ENCODE data around the gene MAP6. TPM values are rescaled to one million over a fixed set of nuclear protein-coding genes. Genes with fewer than 3 reads are reported as not detected.

MAP6 gene
- total and polyA plus RNA-seq, 10 of the 15 experiments (the other 5 are each of a cell fraction or from before 2014, with no cell fraction given), result 0.06 to 0.19 (median 0.11) TPM; not detected in 5

GRCh38 chr11:75642402-75643113, 26.3 kb downstream of the MAP6 start:
- RAD21 ChIA-PET (ENCODE audit: unreplicated experiment), result interaction anchor here (1.1 kb wide), 1 partner anchor 15 kb away, joined by 3 read pairs; no protein-coding TSS in a partner anchor
- CTCF ChIA-PET, result interaction anchor here (1.2 to 1.4 kb wide), 3 partner anchors 16 to 108 kb away, joined by 3 read pairs; no protein-coding TSS in a partner anchor
- Histone ChIP-seq H3K36me3 (ENCODE audit: control insufficient read depth in 2 of 2, insufficient read depth in 2 of 2, low read length in 1 of 2) (no peaks in the 10 kb centered on the region), H3K27ac (ENCODE audit: control insufficient read depth, insufficient read depth) (no peak overlapping the region), H3K4me1 (ENCODE audit: control insufficient read depth, insufficient read depth, low read length) (peaks cover 4% of the 10 kb centered on the region; the same call in 1 of the 2 replicates), H3K4me2 (ENCODE audit: control insufficient read depth, insufficient read depth) (no peak overlapping the region), H3K79me2 (ENCODE audit: control insufficient read depth, insufficient read depth, low read length) (no peaks in the 10 kb centered on the region), H3K9me3 (replicated peaks; ENCODE audit: control insufficient read depth, insufficient read depth, low read length) (no peaks in the 10 kb centered on the region), H4K20me1 (ENCODE audit: control insufficient read depth, insufficient read depth) (no peaks in the 10 kb centered on the region), H3K27me3 (replicated peaks in 1 of 2; ENCODE audit: control insufficient read depth in 2 of 2, insufficient read depth in 2 of 2, low read length in 1 of 2) (peaks cover 0 to 1% of the 10 kb centered on the region in 2 experiments; a peak in 2 of 4 replicates), H3K4me3 (no peak overlapping the region), H3K9ac (ENCODE audit: control insufficient read depth, insufficient read depth, low read length) (no peak overlapping the region), H2AFZ (ENCODE audit: control insufficient read depth, low read depth, low read length) (no peak overlapping the region)
- SMC1A ChIA-PET (ENCODE audit: uncharacterized antibody, unreplicated experiment), result interaction anchor here (1.2 kb wide), 1 partner anchor 8 kb away, joined by 4 read pairs; no protein-coding TSS in a partner anchor
- DNase-seq (ENCODE audit: low read depth, low spot score), result no peak
- FAIRE-seq, result no peak
- no peak for ATAC-seq
- BruUV-seq (replicated peaks), result no TSS peak
- TF ChIP-seq, protein P1, sequence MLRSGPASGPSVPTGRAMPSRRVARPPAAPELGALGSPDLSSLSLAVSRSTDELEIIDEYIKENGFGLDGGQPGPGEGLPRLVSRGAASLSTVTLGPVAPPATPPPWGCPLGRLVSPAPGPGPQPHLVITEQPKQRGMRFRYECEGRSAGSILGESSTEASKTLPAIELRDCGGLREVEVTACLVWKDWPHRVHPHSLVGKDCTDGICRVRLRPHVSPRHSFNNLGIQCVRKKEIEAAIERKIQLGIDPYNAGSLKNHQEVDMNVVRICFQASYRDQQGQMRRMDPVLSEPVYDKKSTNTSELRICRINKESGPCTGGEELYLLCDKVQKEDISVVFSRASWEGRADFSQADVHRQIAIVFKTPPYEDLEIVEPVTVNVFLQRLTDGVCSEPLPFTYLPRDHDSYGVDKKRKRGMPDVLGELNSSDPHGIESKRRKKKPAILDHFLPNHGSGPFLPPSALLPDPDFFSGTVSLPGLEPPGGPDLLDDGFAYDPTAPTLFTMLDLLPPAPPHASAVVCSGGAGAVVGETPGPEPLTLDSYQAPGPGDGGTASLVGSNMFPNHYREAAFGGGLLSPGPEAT (IDR thresholded peaks at IDR 0.05; ENCODE audit: low read depth), result no peak
- TF ChIP-seq CBX3 (IDR thresholded peaks at IDR 0.05; ENCODE audit: borderline replicate concordance, low read depth) (no peak), MYB (IDR thresholded peaks at IDR 0.05; ENCODE audit: borderline replicate concordance, low read depth, low read length) (no peak), CEBPB (IDR thresholded peaks at IDR 0.05; ENCODE audit: borderline replicate concordance in 1 of 2, low read depth in 2 of 2, low read length in 2 of 2) (no peak), SMAD1 (IDR thresholded peaks at IDR 0.05; ENCODE audit: low read depth, partially characterized antibody) (no peak), MXI1 (IDR thresholded peaks at IDR 0.05; ENCODE audit: low read depth, low read length) (no peak)
- TF ChIP-seq, protein P2, sequence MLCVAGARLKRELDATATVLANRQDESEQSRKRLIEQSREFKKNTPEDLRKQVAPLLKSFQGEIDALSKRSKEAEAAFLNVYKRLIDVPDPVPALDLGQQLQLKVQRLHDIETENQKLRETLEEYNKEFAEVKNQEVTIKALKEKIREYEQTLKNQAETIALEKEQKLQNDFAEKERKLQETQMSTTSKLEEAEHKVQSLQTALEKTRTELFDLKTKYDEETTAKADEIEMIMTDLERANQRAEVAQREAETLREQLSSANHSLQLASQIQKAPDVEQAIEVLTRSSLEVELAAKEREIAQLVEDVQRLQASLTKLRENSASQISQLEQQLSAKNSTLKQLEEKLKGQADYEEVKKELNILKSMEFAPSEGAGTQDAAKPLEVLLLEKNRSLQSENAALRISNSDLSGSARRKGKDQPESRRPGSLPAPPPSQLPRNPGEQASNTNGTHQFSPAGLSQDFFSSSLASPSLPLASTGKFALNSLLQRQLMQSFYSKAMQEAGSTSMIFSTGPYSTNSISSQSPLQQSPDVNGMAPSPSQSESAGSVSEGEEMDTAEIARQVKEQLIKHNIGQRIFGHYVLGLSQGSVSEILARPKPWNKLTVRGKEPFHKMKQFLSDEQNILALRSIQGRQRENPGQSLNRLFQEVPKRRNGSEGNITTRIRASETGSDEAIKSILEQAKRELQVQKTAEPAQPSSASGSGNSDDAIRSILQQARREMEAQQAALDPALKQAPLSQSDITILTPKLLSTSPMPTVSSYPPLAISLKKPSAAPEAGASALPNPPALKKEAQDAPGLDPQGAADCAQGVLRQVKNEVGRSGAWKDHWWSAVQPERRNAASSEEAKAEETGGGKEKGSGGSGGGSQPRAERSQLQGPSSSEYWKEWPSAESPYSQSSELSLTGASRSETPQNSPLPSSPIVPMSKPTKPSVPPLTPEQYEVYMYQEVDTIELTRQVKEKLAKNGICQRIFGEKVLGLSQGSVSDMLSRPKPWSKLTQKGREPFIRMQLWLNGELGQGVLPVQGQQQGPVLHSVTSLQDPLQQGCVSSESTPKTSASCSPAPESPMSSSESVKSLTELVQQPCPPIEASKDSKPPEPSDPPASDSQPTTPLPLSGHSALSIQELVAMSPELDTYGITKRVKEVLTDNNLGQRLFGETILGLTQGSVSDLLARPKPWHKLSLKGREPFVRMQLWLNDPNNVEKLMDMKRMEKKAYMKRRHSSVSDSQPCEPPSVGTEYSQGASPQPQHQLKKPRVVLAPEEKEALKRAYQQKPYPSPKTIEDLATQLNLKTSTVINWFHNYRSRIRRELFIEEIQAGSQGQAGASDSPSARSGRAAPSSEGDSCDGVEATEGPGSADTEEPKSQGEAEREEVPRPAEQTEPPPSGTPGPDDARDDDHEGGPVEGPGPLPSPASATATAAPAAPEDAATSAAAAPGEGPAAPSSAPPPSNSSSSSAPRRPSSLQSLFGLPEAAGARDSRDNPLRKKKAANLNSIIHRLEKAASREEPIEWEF (IDR thresholded peaks at IDR 0.05; ENCODE audit: insufficient replicate concordance, low read depth, low read length), result no peak
- POLR2A ChIA-PET, result no interaction called here
- in situ Hi-C loops (cut with MboI) (no loop called here), intact Hi-C loops (cut with micrococcal nuclease; ENCODE audit: unreplicated experiment) (no loop called here)
- 43% methylated on average over 2 of the region's 2 CpGs for WGBS (ENCODE audit: insufficient coverage, insufficient replicate concordance, low lambda C conversion rate, missing lambda C conversion rate)

Measured in GM12878 (cell line).